Adrenal gland (tissue), 5 donors: ENCODE data around the gene CLDN8.

ENCODE experiments used
- POLR2A ChIP-seq, 2 donors: fragments of 450-650 bp; IDR thresholded peaks; one replicate each; pipeline ENCODE4 v1.6.1; 2017; ENCODE audit warnings: antibody characterized with exemption in 2 of 2, mild to moderate bottlenecking in 2 of 2, moderate library complexity in 1 of 2
- TF ChIP-seq, protein P1 (sequence below), 6 experiments: fragments of 450-650 bp in 4 of 6; fragments of 200-600 bp in 2 of 6; sonication (generic) in 1 of 6; IDR thresholded peaks; 1 replicate in 5 of 6; 2 replicates in 1 of 6; pipeline versions ENCODE4 v1.5.1 to v1.8.0; 2016 to 2021; ENCODE audit warnings: antibody characterized with exemption in 6 of 6, mild to moderate bottlenecking in 2 of 6, moderate library complexity in 1 of 6
- donor health status: DM: no; HTN: no; CAD: no.

- no peak for TF ChIP-seq POLR2A (IDR thresholded peaks at IDR 0.05)
- TF ChIP-seq, protein P1, sequence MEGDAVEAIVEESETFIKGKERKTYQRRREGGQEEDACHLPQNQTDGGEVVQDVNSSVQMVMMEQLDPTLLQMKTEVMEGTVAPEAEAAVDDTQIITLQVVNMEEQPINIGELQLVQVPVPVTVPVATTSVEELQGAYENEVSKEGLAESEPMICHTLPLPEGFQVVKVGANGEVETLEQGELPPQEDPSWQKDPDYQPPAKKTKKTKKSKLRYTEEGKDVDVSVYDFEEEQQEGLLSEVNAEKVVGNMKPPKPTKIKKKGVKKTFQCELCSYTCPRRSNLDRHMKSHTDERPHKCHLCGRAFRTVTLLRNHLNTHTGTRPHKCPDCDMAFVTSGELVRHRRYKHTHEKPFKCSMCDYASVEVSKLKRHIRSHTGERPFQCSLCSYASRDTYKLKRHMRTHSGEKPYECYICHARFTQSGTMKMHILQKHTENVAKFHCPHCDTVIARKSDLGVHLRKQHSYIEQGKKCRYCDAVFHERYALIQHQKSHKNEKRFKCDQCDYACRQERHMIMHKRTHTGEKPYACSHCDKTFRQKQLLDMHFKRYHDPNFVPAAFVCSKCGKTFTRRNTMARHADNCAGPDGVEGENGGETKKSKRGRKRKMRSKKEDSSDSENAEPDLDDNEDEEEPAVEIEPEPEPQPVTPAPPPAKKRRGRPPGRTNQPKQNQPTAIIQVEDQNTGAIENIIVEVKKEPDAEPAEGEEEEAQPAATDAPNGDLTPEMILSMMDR (IDR thresholded peaks at IDR 0.05) = no peak
Measured at GRCh38 chr21:30216041-30216723, at the start of gene CLDN8.
